Chondrocyte (in vitro differentiated cells): ENCODE results near the gene SMAD6. TPM values are rescaled to one million over a fixed set of nuclear protein-coding genes. Genes with fewer than 3 reads are reported as not detected.

Experiments used
- DNase-seq: peaks from one replicate; pipeline ENCODE4 v3.0.0; 2021; ENCODE audit warnings: mixed read lengths, low spot score
- H3K27ac Mint-ChIP-seq: one replicate; pipeline ENCODE4 v1.8.0; 2021; ENCODE audit warnings: mild to moderate bottlenecking, moderate library complexity, mixed read lengths; ENCODE audit not compliant: unreplicated experiment
- H3K27me3 Mint-ChIP-seq: 2 replicates; pipeline ENCODE4 v1.8.0; 2021; ENCODE audit warnings: low read depth, mixed read lengths
- H3K36me3 Mint-ChIP-seq: 2 replicates; pipeline ENCODE4 v1.8.0; 2021; ENCODE audit warnings: low read depth, mixed read lengths
- H3K4me1 Mint-ChIP-seq: 2 replicates; pipeline ENCODE4 v1.8.0; 2021; ENCODE audit warnings: low read depth, mild to moderate bottlenecking, mixed read lengths
- H3K4me3 Mint-ChIP-seq: one replicate; pipeline ENCODE4 v1.8.0; 2021; ENCODE audit warnings: mild to moderate bottlenecking, moderate library complexity, mixed read lengths; ENCODE audit not compliant: unreplicated experiment
- H3K9me3 Mint-ChIP-seq: 2 replicates; pipeline ENCODE4 v1.8.0; 2021; ENCODE audit warnings: low read depth, mixed read lengths
- total RNA-seq: library from RNA; stranded (reverse); gene quantifications from 3 replicates; pipeline ENCODE4 v1.2.1, GENCODE V29; 2021
- TF ChIP-seq, protein P1 (sequence below): fragments of 200-600 bp; sonication (generic); IDR thresholded peaks from 2 replicates; pipeline ENCODE4 v1.5.0; 2021; ENCODE audit warnings: antibody characterized with exemption, mild to moderate bottlenecking, moderate library complexity

SMAD6 gene
- total RNA-seq, 1 donor from 2014 or later = 5.2 TPM

DNA sequence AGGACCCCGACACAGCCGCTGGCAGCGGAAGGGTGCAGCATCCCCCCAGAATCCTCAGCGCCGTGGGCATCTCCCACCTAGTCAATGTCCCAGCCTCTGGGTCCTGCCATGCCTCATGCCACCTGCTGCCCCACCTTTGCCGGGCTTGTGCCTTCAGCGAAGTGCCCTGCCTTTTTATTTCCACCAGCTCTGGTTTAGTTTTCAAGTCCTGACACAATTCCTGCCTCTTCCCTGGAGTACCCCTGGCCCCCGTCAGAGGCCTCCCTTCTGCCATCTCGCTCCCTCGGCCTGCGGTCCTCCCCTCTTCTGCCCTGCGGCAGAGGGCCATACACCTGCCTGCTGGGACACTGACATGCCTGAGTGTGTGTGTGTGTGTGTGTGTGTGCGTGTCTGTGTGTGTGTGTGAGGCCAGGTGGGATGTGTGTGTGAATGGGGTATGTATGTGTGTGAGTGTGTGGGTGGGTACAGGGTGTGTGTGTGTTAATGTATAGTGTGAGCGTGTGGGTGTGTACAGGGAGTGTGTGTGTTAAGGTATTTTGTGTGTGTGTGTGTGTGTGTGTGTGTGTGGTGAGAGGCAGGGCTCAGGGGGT, 129.9 kb downstream of the SMAD6 start:
- TF ChIP-seq, protein P1, sequence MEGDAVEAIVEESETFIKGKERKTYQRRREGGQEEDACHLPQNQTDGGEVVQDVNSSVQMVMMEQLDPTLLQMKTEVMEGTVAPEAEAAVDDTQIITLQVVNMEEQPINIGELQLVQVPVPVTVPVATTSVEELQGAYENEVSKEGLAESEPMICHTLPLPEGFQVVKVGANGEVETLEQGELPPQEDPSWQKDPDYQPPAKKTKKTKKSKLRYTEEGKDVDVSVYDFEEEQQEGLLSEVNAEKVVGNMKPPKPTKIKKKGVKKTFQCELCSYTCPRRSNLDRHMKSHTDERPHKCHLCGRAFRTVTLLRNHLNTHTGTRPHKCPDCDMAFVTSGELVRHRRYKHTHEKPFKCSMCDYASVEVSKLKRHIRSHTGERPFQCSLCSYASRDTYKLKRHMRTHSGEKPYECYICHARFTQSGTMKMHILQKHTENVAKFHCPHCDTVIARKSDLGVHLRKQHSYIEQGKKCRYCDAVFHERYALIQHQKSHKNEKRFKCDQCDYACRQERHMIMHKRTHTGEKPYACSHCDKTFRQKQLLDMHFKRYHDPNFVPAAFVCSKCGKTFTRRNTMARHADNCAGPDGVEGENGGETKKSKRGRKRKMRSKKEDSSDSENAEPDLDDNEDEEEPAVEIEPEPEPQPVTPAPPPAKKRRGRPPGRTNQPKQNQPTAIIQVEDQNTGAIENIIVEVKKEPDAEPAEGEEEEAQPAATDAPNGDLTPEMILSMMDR = no peak
- H3K27me3 Mint-ChIP-seq = no peaks in the 10 kb centered on the region

More for the DNA sequence above, 129.9 kb downstream of the SMAD6 start:
- DNase-seq = no peak
- Mint-ChIP-seq H3K36me3 (no peaks in the 10 kb centered on the region), H3K4me1 (peaks cover 32% of the 10 kb centered on the region), H3K4me3 (no peak overlapping the region), H3K9me3 (peaks cover 4% of the 10 kb centered on the region), H3K27ac (no peak overlapping the region)

Other genes with a start within 250 kb of the SMAD6 start
- gene SNAPC5, start 204.5 kb upstream of the SMAD6 start, total RNA-seq = 13.9 to 27.7 TPM (median 15.0 TPM) in 3 replicates
- gene RPL4, start 197.4 kb upstream of the SMAD6 start, total RNA-seq = 1,774 to 1,912 TPM (median 1,787 TPM) in 3 replicates
- 10.0 to 17.5 TPM (median 11.0 TPM) in 3 replicates for gene ZWILCH, start 196.9 kb upstream of the SMAD6 start, total RNA-seq
- gene LCTL, start 136.2 kb upstream of the SMAD6 start, total RNA-seq = 0.31 to 0.50 TPM (median 0.31 TPM) in 3 replicates